ENCODE measurements around the gene TOX2. TPM values are rescaled to one million over a fixed set of nuclear protein-coding genes. Genes with fewer than 3 reads are reported as not detected.

The TOX2 gene
- total RNA-seq, 1 experiment from 2014 or later: 2.7 TPM

DNA sequence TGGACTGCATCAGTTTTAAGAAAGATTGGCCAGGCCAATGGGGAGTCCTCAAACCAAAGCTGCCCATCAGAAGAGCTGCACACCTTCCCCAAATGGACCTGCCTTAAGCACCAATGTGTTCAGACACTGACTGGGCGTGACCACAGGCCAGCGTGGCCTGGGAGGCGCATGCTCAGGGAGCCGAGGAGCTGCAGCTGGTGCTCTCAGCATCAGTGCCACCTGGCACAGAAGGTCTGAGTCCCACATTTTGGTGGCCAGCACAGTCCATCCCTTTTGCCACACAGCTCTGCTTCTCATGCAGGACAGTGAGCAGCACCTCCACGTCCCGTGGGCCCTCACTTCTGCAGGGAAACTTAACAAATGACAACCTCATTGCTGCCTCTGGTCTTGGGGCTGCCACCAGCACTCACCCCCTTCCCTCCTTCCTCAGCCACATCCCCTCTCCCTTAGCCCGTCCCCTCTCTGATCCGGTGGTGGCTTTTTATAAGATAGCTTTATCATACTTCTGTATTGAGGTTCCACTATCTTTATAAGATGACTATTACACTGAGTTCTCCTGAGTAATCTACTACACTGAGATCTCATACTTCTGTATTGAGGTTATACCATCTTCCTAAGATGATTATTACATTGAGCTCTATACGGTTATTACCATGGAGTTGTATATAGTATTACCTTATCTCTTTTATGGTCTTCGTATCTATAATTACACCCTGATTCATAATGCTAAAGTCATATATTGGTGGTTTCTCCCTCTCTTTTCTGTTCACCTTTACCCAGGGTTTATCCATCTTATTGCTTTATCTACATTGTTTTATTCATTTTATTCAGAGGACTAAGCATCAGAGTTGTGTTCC lies 109.1 kb downstream of the TOX2 start:
- Mint-ChIP-seq H3K9me3 (ENCODE audit: unreplicated experiment) (no peaks in the 10 kb centered on the region), H3K27me3 (ENCODE audit: insufficient read depth, unreplicated experiment) (peaks cover under 1% of the 10 kb centered on the region), H3K36me3 (ENCODE audit: insufficient read depth, unreplicated experiment) (no peaks in the 10 kb centered on the region), H3K27ac (ENCODE audit: low read depth, unreplicated experiment) (no peak overlapping the region), H3K4me1 (ENCODE audit: insufficient read depth, unreplicated experiment) (no peaks in the 10 kb centered on the region), H3K4me3 (ENCODE audit: unreplicated experiment) (no peak overlapping the region)
- no peak for DNase-seq (ENCODE audit: unreplicated experiment)
- intact Hi-C loops (cut with micrococcal nuclease): no loop called here
- no peak for TF ChIP-seq CTCF (IDR thresholded peaks at IDR 0.05; ENCODE audit: unreplicated experiment)
- ChIA-PET CTCF (interaction anchor here (0.6 to 0.8 kb wide), 3 partner anchors 274 to 485 kb away, joined by 3 read pairs; no protein-coding TSS in a partner anchor), POLR2A (interaction anchor here (0.6 to 1.1 kb wide), 4 partner anchors 9 to 247 kb away, joined by 3 to 4 read pairs (median 3); no protein-coding TSS in a partner anchor)
- BruUV-seq (replicated peaks): no TSS peak

- no TSS peak for BruUV-seq (replicated peaks)
- no peaks in the 10 kb centered on the region for H3K9me3 Mint-ChIP-seq (ENCODE audit: unreplicated experiment)
- no peak for TF ChIP-seq CTCF (IDR thresholded peaks at IDR 0.05; ENCODE audit: unreplicated experiment)
- peaks cover 13% of the 10 kb centered on the region for H3K27me3 Mint-ChIP-seq (ENCODE audit: insufficient read depth, unreplicated experiment)
- DNase-seq (ENCODE audit: unreplicated experiment): no peak
- CTCF ChIA-PET: interaction anchor here (2.4 kb wide), 1 partner anchor 55 kb away, joined by 8 read pairs; no protein-coding TSS in a partner anchor
- no peak overlapping the region for H3K4me3 Mint-ChIP-seq (ENCODE audit: unreplicated experiment)
- no peaks in the 10 kb centered on the region for H3K4me1 Mint-ChIP-seq (ENCODE audit: insufficient read depth, unreplicated experiment)
- intact Hi-C loops (cut with micrococcal nuclease): no loop called here
- POLR2A ChIA-PET: interaction anchor here (0.6 kb wide), 1 partner anchor 21 kb away, joined by 3 read pairs; no protein-coding TSS in a partner anchor
- H3K27ac Mint-ChIP-seq (ENCODE audit: low read depth, unreplicated experiment): no peak overlapping the region
- H3K36me3 Mint-ChIP-seq (ENCODE audit: insufficient read depth, unreplicated experiment): no peaks in the 10 kb centered on the region
Measured at GRCh38 chr20:44024820-44025580, 110.3 kb downstream of the TOX2 start.

- CTCF ChIA-PET: interaction anchor here (2.4 kb wide), 1 partner anchor 55 kb away, joined by 8 read pairs; no protein-coding TSS in a partner anchor
Measured at GRCh38 chr20:44025756-44026155, 111.1 kb downstream of the TOX2 start.

More at GRCh38 chr20:44025756-44026155, 111.1 kb downstream of the TOX2 start:
- Mint-ChIP-seq H3K4me3 (ENCODE audit: unreplicated experiment) (no peak overlapping the region), H3K27ac (ENCODE audit: low read depth, unreplicated experiment) (no peak overlapping the region), H3K27me3 (ENCODE audit: insufficient read depth, unreplicated experiment) (peaks cover 19% of the 10 kb centered on the region), H3K36me3 (ENCODE audit: insufficient read depth, unreplicated experiment) (no peaks in the 10 kb centered on the region), H3K4me1 (ENCODE audit: insufficient read depth, unreplicated experiment) (no peaks in the 10 kb centered on the region), H3K9me3 (ENCODE audit: unreplicated experiment) (no peaks in the 10 kb centered on the region)
- TF ChIP-seq CTCF (IDR thresholded peaks at IDR 0.05; ENCODE audit: unreplicated experiment): no peak
- BruUV-seq (replicated peaks): no TSS peak
- no peak for DNase-seq (ENCODE audit: unreplicated experiment)
- intact Hi-C loops (cut with micrococcal nuclease): no loop called here
- POLR2A ChIA-PET: no interaction called here
